Measurements from ENCODE around the gene ZNF442.
"Not testable (repeated sequence)": the region's sequence is repeated elsewhere in the genome, so short reads cannot be mapped to it uniquely, and the experiment has no call there.

The ZNF442 gene

DNA sequence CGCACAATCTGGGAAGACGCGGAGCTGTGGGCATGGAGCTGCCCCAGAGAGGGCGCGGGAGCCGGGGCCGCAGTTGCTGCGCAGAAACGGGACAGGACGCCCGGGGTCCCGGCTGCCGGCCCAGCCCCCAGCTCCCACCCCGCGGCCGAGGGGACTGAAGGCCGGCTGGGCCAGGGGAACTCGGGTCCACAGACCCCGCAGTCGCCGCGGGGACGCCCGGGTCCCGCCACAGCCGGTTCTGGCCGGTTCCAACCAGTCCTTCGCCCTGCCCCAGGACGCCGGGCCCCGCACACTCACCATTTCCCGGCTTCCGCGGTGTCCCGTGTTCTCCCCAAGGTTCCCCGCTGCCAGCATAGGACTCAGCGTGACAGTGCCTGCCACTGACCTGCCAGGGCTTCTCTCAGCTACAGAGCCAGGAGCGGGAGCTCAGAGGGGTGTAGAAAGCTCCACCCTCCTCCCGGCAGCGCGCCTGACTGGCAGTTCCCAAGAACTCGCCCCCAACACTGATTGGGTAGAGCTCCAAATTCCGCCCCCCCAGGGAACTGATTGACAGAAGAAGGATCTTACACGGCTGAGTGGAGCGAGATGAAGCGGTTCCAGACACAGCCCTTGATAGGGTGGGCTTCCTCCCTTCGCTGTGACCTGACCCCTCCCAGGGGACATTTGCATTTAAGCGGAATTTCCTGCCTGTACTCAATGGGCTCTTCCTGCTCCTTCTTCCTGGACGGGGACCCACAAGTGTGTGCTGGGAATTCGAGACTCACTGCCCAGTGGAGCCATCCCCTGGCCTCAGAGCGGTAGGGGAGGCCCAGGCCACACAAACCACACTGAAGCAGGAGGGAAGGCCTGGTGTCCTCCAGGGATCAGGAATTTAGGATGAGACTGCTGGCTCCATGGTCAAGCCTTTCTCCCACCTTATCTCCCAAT is at the start of gene ZNF442:
Gene ZNF442, minus strand, starts transcription at position 448 of the 927 bp plus-strand sequence. CDS start 2,052 bp downstream, outside the sequence.
- peak; percentile 99 for ATAC-seq
- peak; percentile 89 for DNase-seq

DNA sequence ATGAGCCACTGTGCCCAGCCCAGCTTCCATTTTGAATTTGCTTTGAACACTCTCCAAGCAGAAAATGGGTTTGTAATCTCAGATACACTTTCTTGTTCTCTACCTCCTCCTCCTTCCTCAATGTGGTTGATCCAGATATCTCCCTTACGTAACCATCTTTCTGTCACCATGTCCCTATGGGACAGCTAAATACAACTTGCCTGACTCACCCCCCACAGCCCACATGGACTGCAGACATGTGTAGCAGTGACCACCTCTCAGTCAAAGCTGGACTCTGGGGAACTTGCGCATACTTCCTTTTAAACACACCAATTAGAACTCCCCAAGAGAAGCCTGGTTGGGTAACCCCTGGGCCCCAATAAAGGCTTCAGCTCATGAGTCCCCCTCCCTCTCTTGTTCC is 46.4 kb upstream of the ZNF442 start:
- DNase-seq, result no peak
- no peak for ATAC-seq

DNA sequence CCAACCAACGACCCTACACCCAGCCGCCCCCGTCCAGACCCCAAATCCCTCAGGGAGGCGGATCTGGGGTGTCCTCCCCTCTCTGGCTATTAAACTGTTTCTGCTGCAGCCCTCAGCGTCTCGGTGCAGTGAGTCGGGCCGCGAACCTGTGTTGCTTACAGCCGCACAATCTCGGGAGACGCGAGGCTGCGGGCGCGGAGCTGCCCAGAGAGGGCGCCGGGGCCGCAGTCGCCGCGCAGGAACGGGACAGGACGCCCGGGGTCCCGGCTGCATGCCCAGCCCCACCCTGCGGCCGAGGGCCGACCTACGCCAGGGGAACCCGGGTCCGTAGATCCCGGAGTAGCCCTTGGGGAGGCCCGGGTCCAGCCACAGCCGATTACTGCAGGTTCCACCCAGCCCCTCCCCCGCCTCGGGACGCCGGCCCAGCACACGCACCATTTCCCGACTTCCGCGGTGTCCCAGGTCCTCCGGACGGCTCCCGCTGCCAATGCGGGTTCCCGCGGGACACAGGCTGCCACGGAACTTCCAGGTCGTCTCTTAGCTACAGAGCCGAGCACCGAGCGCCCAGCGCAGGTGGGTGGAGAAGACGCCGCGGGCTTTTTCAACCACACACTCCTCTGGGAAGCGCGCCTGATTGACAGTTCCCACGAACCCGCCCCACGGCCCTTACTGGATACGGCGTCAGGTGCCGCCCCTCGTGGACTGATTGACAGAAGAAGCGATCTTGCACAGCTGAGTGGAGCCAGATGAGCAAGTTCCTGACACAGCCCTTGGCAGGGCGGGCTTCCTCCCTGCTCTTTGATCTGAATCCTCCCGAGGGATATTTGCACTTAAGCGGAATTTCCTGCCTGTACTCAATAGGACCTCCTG is 35.4 kb upstream of the ZNF442 start, which contains the start of gene ZNF799:
Gene ZNF799, minus strand, starts transcription at position 639 of the 870 bp plus-strand sequence. Its CDS starts 201 bp downstream, at position 438.
- ATAC-seq, result peak; percentile 97

DNA sequence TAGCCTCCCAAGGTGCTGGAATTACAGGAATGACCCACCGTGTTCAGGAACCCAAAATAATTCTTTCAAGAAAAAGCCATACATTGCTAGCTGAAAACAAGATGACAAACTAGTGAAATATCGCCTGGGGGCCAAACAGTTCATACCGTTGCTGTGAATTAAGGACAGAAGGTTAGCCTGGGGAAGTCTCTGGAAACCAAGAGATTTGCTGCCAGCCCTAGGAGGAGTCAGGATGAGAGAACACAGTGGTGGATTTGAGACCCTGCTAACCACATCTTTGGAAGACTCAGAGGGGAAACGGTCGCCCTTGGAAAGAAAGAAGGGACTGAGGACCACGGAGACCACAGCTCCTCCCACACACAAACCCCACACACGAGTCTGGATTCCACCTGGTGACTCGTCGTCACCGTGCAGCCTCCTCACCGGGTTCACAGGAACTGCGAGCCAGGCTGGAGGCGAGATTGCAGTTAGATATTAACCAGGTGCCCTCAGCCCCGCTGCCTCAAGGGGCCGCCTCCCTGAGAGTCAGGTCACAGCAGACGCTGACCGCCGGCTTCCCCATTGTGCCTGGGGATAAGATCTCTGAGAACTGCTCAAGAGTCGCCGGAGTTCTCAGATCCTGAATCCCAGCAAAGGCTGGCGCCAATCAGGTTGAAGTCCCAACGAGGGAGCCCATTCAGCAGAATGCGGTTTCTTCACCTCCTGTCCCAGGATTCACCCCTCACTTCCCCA is 34.6 kb upstream of the ZNF442 start:
- DNase-seq (peak; percentile 47), ATAC-seq (peak; percentile 44)

More for the DNA sequence above, 35.4 kb upstream of the ZNF442 start, which contains the start of gene ZNF799:
- DNase-seq, result peak; percentile 90

DNA sequence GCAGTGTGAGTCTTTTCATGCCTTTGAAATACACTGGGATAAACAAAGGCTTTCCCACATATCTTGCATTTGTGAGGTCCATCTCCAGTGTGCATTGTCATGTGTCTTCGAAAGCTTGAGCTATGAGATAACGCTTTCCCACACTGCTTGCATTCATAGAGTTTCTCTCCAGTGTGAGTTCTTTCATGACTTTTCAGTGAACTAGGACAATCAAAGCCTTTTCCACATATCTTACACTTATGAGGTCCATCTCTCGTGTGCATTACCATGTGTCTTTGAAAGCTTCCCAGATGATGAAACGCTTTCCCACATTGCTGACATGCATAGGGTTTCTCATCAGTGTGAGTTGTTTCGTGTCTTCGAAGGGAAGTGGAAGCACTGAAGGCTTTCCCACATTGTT is 25.7 kb upstream of the ZNF442 start:
- not testable (repeated sequence) for ATAC-seq

DNA sequence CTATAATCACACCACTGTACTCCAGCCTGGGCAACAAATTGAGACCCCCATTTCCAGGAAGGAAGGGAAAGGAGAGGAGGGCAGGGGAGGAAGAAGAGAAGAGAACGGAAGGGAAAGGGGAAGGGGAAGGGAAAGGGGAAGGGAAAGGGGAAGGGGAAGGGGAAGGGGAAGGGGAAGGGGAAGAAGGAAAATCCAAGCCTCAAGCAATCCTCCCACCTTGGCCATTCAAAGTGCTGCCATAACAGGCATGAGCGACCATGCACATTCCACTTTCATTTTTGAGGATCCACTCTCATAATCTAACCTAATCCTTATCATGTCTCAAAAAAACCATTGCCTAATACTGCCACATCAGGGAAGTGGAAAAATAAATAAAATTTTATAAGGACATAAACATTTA is 20.9 kb upstream of the ZNF442 start:
- not testable (repeated sequence) for DNase-seq, ATAC-seq

More for the DNA sequence above, 25.7 kb upstream of the ZNF442 start:
- not testable (repeated sequence) for DNase-seq

DNA sequence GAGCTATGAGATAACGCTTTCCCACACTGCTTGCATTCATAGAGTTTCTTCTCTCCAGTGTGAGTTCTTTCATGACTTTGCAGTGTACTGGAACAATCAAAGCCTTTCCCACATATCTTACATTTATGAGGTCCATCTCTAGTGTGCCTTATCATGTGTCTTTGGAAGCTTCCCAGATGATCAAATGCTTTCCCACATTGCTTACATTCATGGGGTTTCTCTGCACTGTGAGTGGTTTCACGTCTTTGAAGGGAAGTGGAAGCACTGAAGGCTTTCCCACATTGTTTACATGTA is 14.9 kb upstream of the ZNF442 start:
- no peak for ATAC-seq
- no peak for DNase-seq

DNA sequence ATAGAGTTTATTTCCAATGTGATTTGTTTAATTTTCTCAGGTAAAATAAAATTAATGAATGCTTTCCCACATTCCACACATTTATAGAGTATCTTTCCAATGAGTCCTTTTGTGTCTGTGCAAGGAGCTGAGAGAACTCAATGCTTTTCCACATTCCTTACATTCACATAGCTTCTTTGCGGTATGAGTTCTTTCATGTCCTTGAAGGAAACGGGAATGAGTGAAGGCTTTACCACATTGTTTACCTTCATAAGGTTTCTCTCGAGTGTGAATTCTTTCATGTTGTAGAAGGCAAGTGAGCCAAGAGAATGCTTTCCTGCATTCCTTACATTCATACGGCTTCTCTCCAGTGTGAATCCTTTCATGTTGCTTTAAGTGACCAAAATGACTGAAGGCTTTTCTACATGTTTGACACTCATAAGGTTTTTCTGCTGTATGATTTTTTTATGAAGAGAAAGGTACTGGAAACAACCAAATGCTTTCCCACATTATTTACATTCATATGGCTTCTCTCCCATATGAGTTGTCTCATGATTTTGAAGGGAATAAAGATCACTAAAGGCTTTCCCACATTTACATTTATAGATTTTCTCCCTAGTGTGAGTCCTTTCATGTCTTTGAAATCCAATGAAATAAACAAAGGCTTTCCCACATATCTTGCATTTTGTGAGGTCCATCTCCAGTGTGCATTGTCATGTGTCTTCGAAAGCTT is 14.4 kb upstream of the ZNF442 start:
- ATAC-seq (no peak), DNase-seq (no peak)

DNA sequence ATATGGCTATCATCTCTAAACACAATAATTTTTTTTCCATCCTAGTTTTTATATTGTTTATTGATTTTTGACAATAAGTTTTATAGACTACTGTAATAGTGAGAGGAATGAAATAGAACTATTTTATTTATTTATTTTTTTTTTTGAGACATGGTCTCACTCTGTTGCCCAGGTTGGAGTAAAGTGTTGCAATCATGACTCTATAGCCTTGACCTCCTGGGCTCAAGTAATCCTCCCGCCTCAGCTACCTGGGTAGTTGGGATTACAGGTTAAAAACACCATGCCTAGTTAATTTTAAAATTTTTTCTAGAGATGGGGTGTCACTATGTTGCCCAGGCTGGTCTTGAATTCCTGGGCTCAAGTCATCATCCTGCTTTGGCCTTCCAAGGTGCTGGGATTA is 8.5 kb upstream of the ZNF442 start:
- ATAC-seq, result no peak
- DNase-seq, result no peak

DNA sequence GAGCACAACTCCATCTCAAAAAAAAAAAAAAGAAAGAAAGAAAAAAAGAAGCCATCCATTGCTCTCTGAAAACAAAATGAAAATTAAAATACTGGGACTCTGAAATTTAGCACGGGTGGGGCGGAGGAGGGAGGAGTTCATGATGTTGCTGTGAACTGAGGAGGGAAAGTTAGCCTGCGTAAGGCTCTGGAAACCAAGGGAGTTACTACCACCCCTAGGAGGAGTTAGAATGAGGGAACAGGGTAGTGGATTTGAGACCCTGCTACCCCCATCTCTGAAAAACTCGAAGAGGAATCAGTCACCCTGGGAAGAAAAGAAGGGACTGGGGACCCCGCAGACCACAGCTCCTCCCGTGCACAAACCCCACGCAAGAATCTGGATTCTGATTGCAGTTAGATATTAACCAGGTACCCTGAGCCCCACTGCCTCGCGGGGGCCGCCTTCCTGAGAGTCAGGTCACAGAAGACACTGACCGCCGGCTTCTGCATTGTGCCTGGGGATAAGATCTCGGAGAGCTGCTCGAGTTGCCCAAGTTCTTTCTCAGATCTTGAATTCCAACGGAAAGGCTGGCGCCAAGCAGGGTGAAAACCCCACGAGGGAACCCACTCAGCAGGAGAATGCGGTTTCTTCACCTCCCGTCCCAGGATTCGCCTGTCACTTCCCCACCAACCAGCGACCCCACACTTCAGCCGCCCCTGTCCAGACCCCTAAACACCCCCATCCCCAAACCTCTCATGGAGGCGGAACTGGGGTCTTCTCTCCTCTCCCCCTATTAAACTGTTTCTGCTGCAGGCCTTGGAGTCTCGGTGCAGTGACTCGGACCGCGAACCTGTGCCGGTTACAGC is 870 bp downstream of the ZNF442 start:
- DNase-seq, result peak; percentile 17

DNA sequence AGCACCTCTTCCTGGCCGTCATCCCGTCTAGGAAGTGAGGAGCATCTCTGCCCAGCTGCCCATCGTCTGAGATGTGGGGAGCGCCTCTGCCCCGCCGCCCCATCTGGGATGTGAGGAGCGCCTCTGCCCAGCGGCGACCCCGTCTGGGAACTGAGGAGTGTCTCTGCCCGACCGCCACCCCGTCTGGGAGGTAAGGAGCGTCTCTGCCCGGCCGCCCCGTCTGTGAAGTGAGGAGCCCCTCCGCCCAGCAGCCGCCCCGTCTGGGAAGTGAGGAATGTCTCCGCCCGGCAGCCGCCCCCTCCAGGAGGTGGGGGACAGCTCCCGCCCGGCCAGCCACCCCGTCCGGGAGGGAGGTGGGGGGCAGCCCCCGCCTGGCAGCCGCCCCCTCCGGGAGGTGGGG is 3.2 kb downstream of the ZNF442 start:
- DNase-seq, ATAC-seq: not testable (repeated sequence)

More for the DNA sequence above, 870 bp downstream of the ZNF442 start:
- no peak for ATAC-seq

DNA sequence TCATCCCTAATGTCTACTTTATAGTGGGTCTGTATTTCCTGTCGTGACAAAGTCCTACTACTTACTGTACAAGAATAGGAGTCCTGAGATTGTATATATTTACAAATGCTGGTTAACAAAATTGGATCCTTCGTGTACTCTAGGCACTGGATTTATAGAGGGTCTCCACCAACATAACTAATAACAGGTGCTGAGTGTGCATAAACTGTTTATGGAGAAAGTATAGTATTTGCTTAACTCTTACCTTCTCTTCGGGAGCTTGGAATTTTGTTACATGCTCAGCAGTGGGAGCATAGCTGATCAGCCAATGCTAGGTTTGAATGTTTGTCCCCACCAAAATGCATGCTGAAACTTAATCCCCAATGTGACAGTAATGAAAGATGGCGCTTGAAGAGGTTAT is 12.1 kb downstream of the ZNF442 start:
- DNase-seq (no peak), ATAC-seq (no peak)

DNA sequence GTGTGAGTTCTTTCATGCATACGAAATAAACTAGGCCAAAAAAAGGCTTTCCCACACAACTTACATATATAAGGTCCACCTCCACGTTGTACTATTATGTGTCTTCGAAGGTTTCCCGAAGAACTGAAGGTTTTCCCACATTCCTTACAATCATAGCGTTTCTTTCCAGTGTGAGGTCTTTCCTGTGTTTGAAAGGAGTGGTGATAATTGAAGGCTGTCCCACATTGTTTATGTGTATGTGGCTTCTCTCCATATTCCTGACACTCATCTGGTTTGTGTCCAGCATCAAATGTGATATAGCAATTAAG is 14.6 kb downstream of the ZNF442 start:
- DNase-seq (no peak), ATAC-seq (no peak)

DNA sequence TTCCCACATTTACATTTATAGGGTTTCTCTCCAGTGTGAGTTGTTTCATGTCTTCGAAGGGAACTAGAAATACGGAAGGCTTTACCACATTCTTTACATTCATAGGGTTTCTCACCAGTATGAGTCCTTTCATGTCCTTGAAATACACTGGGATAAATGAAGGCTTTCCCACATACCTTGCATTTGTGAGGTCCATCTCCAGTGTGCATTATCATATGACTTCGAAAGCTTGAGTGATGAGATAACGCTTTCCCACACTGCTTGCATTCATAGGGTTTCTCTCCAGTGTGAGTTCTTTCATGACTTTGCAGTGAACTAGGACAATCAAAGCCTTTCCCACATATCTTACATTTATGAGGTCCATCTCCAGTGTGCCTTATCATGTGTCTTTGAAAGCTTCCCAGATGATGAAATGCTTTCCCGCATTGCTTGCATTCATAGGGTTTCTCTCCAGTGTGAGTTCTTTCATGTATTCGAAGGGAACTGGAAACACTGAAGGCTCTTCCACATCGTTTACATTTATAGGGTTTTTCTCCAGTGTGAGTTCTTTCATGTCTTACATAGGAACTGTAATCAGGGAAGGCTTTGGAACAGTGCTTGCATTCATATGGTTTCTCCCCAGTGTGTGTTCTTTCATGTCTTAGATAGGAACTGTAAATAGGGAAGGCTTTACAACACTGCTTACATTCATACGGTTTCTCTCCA is 15.1 kb downstream of the ZNF442 start:
- no peak for DNase-seq
- ATAC-seq, result no peak

DNA sequence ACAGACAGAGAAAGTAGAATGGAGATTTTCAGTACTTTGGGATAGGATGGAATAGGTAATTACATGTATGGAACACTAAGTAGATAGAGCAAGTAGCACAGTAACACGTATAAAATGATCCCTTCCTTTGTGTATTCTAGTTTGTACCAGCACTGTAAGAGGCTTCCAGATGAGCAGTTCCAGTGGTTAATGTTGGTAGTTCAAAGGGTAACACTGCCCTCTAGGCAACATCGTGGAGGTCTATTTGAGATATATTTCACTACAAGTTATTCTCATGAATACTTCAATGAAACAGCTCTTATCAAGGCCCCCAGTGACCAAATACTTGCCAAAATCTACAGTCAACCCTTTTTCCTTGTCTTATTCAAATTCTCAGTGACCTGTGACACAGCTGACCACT is 18.6 kb downstream of the ZNF442 start:
- ATAC-seq, result no peak

DNA sequence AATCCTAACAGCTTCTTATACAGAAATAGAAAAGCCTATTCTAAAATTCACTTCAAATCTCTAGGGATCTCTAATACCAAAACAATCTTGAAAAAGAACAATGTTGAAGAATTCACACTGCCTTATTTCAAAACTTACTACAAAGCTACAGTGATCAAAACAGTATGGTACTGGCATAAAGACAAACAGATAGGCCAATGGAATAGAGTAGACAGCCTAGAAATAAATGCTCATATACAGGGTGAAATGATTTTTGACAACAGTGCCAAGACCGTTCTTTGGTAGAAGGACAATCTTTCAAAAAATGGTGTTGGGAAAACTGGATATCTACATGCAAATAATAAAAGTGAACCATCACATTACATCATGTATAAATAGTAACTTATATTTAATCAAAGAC is 20.3 kb downstream of the ZNF442 start:
- ATAC-seq, result no peak
- DNase-seq, result no peak

More for the DNA sequence above, 18.6 kb downstream of the ZNF442 start:
- no peak for DNase-seq

DNA sequence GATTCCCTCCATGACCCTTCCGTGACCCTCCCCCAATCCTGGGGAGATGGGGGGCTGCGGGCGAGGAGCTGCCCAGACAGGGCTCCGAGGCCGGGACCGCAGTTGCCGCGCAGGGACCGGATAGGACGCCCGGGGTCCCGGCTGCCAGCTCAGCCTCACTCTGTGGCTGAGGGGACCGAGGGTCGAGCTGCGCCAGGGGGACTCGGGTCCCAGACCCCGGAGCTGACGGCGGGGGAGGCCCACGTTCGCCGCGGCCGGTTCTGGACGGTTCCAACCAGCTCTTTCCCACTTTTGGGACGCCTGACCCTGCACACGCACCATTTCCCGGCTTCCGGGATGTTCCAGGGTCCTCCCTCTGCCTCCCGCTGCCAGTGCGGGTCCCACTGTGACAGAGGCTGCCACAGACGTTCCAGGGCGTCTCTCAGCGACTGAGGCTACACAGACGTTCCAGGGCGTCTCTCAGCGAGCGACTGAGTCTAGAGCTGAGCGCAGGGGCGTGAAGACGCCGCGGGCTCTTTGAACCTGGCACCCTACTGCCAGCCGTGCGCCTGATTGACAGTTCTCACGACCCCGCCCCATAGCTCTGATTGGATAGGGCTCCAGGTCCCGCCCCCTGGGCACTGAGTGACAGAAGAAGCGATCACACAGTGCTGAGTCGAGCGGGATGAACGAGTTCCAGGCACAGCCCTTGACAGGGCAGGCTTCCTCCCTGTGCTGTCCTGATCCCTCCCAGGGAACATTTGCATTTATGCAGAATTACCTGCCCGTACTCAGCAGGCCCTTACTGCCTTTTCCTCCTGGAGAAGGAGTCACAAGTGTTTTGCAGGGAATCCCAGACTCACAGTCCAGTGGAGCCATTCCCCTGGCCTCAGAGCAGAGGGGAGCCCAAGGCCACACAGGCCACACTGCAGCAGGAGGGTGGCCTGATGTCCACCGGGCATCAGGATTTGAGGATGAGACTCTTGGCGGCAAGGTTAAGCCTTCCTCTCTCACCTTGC is 32.0 kb downstream of the ZNF442 start, which contains the start of gene ZNF563:
Gene ZNF563, minus strand, starts transcription at position 472 of the 998 bp plus-strand sequence. Its CDS starts 151 bp downstream, at position 321.
- ATAC-seq (peak; percentile 96), DNase-seq (peak; percentile 98)

DNA sequence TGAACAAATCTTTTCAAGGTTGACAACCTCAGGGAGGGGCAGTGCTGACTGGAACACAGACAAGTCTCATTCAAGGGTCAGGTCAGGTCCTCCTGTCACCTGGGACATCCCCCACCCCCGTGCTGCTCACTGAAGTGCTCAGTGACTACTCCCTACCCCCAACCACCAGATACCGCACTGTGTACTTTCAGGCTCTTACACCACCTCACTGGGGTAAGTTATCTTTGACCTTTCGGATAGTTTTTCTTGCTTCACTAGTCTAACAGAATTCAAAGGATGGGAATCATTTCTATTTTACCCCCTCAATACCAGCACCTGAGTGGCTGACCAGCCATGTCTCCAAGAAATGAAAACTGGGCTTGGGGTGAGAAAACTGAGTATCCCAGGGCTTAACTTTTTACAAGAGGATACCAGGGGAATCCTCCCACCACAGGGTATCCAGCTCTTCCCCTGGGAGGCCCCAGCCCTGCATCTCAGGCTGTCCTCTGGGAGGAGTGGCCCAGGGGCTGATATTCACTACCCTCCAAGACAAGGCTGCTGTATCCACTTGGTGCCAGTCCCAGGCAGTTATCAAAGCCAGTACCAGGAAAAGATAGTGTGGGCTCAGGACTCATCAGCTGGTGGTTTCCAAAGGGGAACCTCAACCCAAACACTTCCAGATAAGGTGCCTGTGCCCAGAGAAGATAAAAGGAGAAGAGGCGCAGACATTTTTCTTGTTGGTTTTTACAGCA is 34.1 kb downstream of the ZNF442 start:
- DNase-seq (peak; percentile 89), ATAC-seq (peak; percentile 82)
